ENCODE measurements around the gene ISM1. TPM values are rescaled to one million over a fixed set of nuclear protein-coding genes. Genes with fewer than 3 reads are reported as not detected.

ISM1 gene
- total and polyA plus RNA-seq, 2 experiments from 2014 or later: 0.15 to 0.63 TPM

DNA sequence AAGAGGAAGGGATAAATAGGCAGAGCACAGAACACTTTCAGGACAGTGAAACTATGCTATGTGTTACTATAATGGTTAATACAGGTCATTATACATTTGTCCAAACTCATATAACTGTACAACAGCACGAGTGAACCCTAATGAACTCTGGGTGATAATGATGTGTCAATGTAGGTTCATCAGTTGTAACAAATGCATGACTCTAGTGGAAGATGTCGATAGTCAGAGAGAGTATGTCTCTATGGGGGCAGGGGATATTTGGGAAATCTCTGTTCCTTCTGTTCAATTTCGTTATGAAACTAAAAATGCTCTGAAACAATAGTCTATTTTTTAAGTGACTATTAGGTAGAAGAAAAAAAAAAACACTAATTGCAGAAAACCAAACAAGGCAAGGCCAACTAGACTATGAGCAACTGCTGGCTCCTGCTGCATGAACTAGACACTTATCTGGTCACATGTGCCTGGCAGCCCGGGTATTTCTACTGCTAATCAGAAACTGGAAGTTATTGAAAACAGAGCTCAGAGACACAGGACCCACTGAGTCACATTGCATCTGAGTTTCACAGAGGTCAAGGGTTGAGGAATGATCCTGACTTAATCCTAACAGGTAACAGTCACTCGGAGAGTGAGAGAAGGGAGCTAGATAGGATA lies 97.9 kb downstream of the ISM1 start (continued):
- TF ChIP-seq, protein P1, sequence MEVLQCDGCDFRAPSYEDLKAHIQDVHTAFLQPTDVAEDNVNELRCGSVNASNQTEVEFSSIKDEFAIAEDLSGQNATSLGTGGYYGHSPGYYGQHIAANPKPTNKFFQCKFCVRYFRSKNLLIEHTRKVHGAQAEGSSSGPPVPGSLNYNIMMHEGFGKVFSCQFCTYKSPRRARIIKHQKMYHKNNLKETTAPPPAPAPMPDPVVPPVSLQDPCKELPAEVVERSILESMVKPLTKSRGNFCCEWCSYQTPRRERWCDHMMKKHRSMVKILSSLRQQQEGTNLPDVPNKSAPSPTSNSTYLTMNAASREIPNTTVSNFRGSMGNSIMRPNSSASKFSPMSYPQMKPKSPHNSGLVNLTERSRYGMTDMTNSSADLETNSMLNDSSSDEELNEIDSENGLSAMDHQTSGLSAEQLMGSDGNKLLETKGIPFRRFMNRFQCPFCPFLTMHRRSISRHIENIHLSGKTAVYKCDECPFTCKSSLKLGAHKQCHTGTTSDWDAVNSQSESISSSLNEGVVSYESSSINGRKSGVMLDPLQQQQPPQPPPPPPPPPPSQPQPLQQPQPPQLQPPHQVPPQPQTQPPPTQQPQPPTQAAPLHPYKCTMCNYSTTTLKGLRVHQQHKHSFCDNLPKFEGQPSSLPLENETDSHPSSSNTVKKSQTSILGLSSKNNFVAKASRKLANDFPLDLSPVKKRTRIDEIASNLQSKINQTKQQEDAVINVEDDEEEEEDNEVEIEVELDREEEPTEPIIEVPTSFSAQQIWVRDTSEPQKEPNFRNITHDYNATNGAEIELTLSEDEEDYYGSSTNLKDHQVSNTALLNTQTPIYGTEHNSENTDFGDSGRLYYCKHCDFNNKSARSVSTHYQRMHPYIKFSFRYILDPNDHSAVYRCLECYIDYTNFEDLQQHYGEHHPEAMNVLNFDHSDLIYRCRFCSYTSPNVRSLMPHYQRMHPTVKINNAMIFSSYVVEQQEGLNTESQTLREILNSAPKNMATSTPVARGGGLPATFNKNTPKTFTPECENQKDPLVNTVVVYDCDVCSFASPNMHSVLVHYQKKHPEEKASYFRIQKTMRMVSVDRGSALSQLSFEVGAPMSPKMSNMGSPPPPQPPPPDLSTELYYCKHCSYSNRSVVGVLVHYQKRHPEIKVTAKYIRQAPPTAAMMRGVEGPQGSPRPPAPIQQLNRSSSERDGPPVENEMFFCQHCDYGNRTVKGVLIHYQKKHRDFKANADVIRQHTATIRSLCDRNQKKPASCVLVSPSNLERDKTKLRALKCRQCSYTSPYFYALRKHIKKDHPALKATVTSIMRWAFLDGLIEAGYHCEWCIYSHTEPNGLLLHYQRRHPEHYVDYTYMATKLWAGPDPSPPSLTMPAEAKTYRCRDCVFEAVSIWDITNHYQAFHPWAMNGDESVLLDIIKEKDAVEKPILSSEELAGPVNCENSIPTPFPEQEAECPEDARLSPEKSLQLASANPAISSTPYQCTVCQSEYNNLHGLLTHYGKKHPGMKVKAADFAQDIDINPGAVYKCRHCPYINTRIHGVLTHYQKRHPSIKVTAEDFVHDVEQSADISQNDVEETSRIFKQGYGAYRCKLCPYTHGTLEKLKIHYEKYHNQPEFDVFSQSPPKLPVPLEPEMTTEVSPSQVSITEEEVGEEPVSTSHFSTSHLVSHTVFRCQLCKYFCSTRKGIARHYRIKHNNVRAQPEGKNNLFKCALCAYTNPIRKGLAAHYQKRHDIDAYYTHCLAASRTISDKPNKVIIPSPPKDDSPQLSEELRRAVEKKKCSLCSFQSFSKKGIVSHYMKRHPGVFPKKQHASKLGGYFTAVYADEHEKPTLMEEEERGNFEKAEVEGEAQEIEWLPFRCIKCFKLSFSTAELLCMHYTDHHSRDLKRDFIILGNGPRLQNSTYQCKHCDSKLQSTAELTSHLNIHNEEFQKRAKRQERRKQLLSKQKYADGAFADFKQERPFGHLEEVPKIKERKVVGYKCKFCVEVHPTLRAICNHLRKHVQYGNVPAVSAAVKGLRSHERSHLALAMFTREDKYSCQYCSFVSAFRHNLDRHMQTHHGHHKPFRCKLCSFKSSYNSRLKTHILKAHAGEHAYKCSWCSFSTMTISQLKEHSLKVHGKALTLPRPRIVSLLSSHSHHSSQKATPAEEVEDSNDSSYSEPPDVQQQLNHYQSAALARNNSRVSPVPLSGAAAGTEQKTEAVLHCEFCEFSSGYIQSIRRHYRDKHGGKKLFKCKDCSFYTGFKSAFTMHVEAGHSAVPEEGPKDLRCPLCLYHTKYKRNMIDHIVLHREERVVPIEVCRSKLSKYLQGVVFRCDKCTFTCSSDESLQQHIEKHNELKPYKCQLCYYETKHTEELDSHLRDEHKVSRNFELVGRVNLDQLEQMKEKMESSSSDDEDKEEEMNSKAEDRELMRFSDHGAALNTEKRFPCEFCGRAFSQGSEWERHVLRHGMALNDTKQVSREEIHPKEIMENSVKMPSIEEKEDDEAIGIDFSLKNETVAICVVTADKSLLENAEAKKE (CRISPR knock-in tag; IDR thresholded peaks at IDR 0.05): no peak
- TF ChIP-seq, protein P2, sequence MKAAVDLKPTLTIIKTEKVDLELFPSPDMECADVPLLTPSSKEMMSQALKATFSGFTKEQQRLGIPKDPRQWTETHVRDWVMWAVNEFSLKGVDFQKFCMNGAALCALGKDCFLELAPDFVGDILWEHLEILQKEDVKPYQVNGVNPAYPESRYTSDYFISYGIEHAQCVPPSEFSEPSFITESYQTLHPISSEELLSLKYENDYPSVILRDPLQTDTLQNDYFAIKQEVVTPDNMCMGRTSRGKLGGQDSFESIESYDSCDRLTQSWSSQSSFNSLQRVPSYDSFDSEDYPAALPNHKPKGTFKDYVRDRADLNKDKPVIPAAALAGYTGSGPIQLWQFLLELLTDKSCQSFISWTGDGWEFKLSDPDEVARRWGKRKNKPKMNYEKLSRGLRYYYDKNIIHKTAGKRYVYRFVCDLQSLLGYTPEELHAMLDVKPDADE (IDR thresholded peaks at IDR 0.05): no peak
- no peak for TF ChIP-seq CREB1 (CRISPR knock-in tag; IDR thresholded peaks at IDR 0.05; ENCODE audit: low read depth)
- TF ChIP-seq STAT1 (IDR thresholded peaks at IDR 0.05; ENCODE audit: unreplicated experiment): no peak
- TF ChIP-seq, protein P3, sequence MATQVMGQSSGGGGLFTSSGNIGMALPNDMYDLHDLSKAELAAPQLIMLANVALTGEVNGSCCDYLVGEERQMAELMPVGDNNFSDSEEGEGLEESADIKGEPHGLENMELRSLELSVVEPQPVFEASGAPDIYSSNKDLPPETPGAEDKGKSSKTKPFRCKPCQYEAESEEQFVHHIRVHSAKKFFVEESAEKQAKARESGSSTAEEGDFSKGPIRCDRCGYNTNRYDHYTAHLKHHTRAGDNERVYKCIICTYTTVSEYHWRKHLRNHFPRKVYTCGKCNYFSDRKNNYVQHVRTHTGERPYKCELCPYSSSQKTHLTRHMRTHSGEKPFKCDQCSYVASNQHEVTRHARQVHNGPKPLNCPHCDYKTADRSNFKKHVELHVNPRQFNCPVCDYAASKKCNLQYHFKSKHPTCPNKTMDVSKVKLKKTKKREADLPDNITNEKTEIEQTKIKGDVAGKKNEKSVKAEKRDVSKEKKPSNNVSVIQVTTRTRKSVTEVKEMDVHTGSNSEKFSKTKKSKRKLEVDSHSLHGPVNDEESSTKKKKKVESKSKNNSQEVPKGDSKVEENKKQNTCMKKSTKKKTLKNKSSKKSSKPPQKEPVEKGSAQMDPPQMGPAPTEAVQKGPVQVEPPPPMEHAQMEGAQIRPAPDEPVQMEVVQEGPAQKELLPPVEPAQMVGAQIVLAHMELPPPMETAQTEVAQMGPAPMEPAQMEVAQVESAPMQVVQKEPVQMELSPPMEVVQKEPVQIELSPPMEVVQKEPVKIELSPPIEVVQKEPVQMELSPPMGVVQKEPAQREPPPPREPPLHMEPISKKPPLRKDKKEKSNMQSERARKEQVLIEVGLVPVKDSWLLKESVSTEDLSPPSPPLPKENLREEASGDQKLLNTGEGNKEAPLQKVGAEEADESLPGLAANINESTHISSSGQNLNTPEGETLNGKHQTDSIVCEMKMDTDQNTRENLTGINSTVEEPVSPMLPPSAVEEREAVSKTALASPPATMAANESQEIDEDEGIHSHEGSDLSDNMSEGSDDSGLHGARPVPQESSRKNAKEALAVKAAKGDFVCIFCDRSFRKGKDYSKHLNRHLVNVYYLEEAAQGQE (IDR thresholded peaks at IDR 0.05; ENCODE audit: unreplicated experiment): no peak
- no peak for TF ChIP-seq EZH2phosphoT487 (IDR thresholded peaks at IDR 0.05; ENCODE audit: unreplicated experiment)
- no peak for TF ChIP-seq POLR2AphosphoS5 (IDR thresholded peaks at IDR 0.05; ENCODE audit: low read depth)
- TF ChIP-seq JUNB (IDR thresholded peaks at IDR 0.05; ENCODE audit: unreplicated experiment): no peak
- TF ChIP-seq, protein P4, sequence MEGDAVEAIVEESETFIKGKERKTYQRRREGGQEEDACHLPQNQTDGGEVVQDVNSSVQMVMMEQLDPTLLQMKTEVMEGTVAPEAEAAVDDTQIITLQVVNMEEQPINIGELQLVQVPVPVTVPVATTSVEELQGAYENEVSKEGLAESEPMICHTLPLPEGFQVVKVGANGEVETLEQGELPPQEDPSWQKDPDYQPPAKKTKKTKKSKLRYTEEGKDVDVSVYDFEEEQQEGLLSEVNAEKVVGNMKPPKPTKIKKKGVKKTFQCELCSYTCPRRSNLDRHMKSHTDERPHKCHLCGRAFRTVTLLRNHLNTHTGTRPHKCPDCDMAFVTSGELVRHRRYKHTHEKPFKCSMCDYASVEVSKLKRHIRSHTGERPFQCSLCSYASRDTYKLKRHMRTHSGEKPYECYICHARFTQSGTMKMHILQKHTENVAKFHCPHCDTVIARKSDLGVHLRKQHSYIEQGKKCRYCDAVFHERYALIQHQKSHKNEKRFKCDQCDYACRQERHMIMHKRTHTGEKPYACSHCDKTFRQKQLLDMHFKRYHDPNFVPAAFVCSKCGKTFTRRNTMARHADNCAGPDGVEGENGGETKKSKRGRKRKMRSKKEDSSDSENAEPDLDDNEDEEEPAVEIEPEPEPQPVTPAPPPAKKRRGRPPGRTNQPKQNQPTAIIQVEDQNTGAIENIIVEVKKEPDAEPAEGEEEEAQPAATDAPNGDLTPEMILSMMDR (conservative IDR thresholded peaks at IDR 0.05; ENCODE audit: low read depth in 2 of 2): no peak
- TF ChIP-seq ZNF331 (CRISPR knock-in tag; IDR thresholded peaks at IDR 0.05; ENCODE audit: low read depth): no peak
- no peak for TF ChIP-seq EZH2 (IDR thresholded peaks at IDR 0.05; ENCODE audit: low read depth, unreplicated experiment)
